ENCODE measurements around the gene INKA2. TPM values are rescaled to one million over a fixed set of nuclear protein-coding genes. Genes with fewer than 3 reads are reported as not detected.

Gene INKA2
- total and polyA plus RNA-seq, 4 donors, result 1.3 to 14.8 (median 11.7) TPM; not detected in 1

GRCh38 chr1:111707906-111708305 is 31.3 kb downstream of the INKA2 start:
- DNase-seq, result no peak
- Histone ChIP-seq H3K9me3 (ENCODE audit: control insufficient read depth, low read length) (no peaks in the 10 kb centered on the region), H3K36me3 (ENCODE audit: control insufficient read depth in 1 of 2, insufficient read depth in 2 of 2, low read length in 1 of 2) (no peaks in the 10 kb centered on the region), H3K27me3 (ENCODE audit: control insufficient read depth in 1 of 2, insufficient read depth in 2 of 2, low read length in 1 of 2) (no peaks in the 10 kb centered on the region), H3K4me1 (ENCODE audit: control insufficient read depth in 1 of 2, insufficient read depth in 2 of 2, low read length in 2 of 2) (no peaks in the 10 kb centered on the region), H3K27ac (ENCODE audit: low read depth in 1 of 2, low read length in 2 of 2) (no peak overlapping the region), H3K4me3 (ENCODE audit: low read length in 2 of 2) (no peak overlapping the region)
- intact Hi-C loops (cut with DNase I), result no loop called here
- ATAC-seq (ENCODE audit: low FRiP score), result no peak
- 75% methylated on average over 9 of the region's 9 CpGs for WGBS, 2 donors

GRCh38 chr1:111706921-111707320 is 32.3 kb downstream of the INKA2 start:
- ATAC-seq (ENCODE audit: low FRiP score), result no peak
- no peaks in the 10 kb centered on the region for H3K36me3 ChIP-seq (ENCODE audit: control insufficient read depth in 1 of 2, insufficient read depth in 2 of 2, low read length in 1 of 2)
- intact Hi-C loops (cut with DNase I), result no loop called here
- H3K27me3 ChIP-seq (ENCODE audit: control insufficient read depth in 1 of 2, insufficient read depth in 2 of 2, low read length in 1 of 2), result no peaks in the 10 kb centered on the region
- WGBS, 2 donors, result 51 to 56% methylated on average over 2 of the region's 2 CpGs
- no peaks in the 10 kb centered on the region for H3K9me3 ChIP-seq (ENCODE audit: control insufficient read depth, low read length)
- no peaks in the 10 kb centered on the region for H3K4me1 ChIP-seq (ENCODE audit: control insufficient read depth in 1 of 2, insufficient read depth in 2 of 2, low read length in 2 of 2)
- no peak overlapping the region for H3K4me3 ChIP-seq (ENCODE audit: low read length in 2 of 2)
- H3K27ac ChIP-seq (ENCODE audit: low read depth in 1 of 2, low read length in 2 of 2), result no peak overlapping the region
- DNase-seq, result no peak

- DNase-seq, result no peak
- H3K36me3 ChIP-seq (ENCODE audit: control insufficient read depth in 1 of 2, insufficient read depth in 2 of 2, low read length in 1 of 2), result peaks cover 0 to 1% of the 10 kb centered on the region in 2 donors
- ATAC-seq (ENCODE audit: low FRiP score), result no peak
- WGBS, 2 donors, result 69 to 74% methylated on average over 3 of the region's 3 CpGs
- no peak overlapping the region for H3K4me3 ChIP-seq (ENCODE audit: low read length in 2 of 2)
- no peaks in the 10 kb centered on the region for H3K9me3 ChIP-seq (ENCODE audit: control insufficient read depth, low read length)
- H3K4me1 ChIP-seq (ENCODE audit: control insufficient read depth in 1 of 2, insufficient read depth in 2 of 2, low read length in 2 of 2), result no peaks in the 10 kb centered on the region
- intact Hi-C loops (cut with DNase I), result no loop called here
- no peaks in the 10 kb centered on the region for H3K27me3 ChIP-seq (ENCODE audit: control insufficient read depth in 1 of 2, insufficient read depth in 2 of 2, low read length in 1 of 2)
- no peak overlapping the region for H3K27ac ChIP-seq (ENCODE audit: low read depth in 1 of 2, low read length in 2 of 2)
These were observed 33.4 kb downstream of the INKA2 start for GRCh38 chr1:111705841-111706240.

- DNase-seq (no peak), ATAC-seq (ENCODE audit: low FRiP score) (no peak)
- H3K4me3 ChIP-seq (ENCODE audit: low read length in 2 of 2), result no peak overlapping the region
- H3K9me3 ChIP-seq (ENCODE audit: control insufficient read depth, low read length), result no peaks in the 10 kb centered on the region
- peaks cover 0 to 1% of the 10 kb centered on the region in 2 donors for H3K36me3 ChIP-seq (ENCODE audit: control insufficient read depth in 1 of 2, insufficient read depth in 2 of 2, low read length in 1 of 2)
- no peak overlapping the region for H3K27ac ChIP-seq (ENCODE audit: low read depth in 1 of 2, low read length in 2 of 2)
- no peaks in the 10 kb centered on the region for H3K4me1 ChIP-seq (ENCODE audit: control insufficient read depth in 1 of 2, insufficient read depth in 2 of 2, low read length in 2 of 2)
- H3K27me3 ChIP-seq (ENCODE audit: control insufficient read depth in 1 of 2, insufficient read depth in 2 of 2, low read length in 1 of 2), result no peaks in the 10 kb centered on the region
- intact Hi-C loops (cut with DNase I), result no loop called here
These were observed 34.4 kb downstream of the INKA2 start for GRCh38 chr1:111704776-111705175.

GRCh38 chr1:111704240-111704639 is 35.0 kb downstream of the INKA2 start:
- 77% methylated on average over 2 of the region's 2 CpGs for WGBS, 2 donors
- no peak for ATAC-seq (ENCODE audit: low FRiP score)
- Histone ChIP-seq H3K27ac (ENCODE audit: low read depth in 1 of 2, low read length in 2 of 2) (no peak overlapping the region), H3K27me3 (ENCODE audit: control insufficient read depth in 1 of 2, insufficient read depth in 2 of 2, low read length in 1 of 2) (no peaks in the 10 kb centered on the region), H3K9me3 (ENCODE audit: control insufficient read depth, low read length) (no peaks in the 10 kb centered on the region), H3K4me1 (ENCODE audit: control insufficient read depth in 1 of 2, insufficient read depth in 2 of 2, low read length in 2 of 2) (no peaks in the 10 kb centered on the region), H3K4me3 (ENCODE audit: low read length in 2 of 2) (no peak overlapping the region), H3K36me3 (ENCODE audit: control insufficient read depth in 1 of 2, insufficient read depth in 2 of 2, low read length in 1 of 2) (peaks cover 0 to 3% of the 10 kb centered on the region in 2 donors)
- DNase-seq, result no peak
- intact Hi-C loops (cut with DNase I), result no loop called here

- Histone ChIP-seq H3K36me3 (ENCODE audit: control insufficient read depth in 1 of 2, insufficient read depth in 2 of 2, low read length in 1 of 2) (peaks cover 3 to 7% of the 10 kb centered on the region in 2 donors), H3K9me3 (ENCODE audit: control insufficient read depth, low read length) (no peaks in the 10 kb centered on the region), H3K4me3 (ENCODE audit: low read length in 2 of 2) (no peak overlapping the region), H3K27me3 (ENCODE audit: control insufficient read depth in 1 of 2, insufficient read depth in 2 of 2, low read length in 1 of 2) (no peaks in the 10 kb centered on the region), H3K4me1 (ENCODE audit: control insufficient read depth in 1 of 2, insufficient read depth in 2 of 2, low read length in 2 of 2) (no peaks in the 10 kb centered on the region), H3K27ac (ENCODE audit: low read depth in 1 of 2, low read length in 2 of 2) (no peak overlapping the region)
- 91 to 93% methylated on average over 5 of the region's 5 CpGs for WGBS, 2 donors
- no peak for ATAC-seq (ENCODE audit: low FRiP score)
- intact Hi-C loops (cut with DNase I), result no loop called here
- no peak for DNase-seq
These were observed 36.6 kb downstream of the INKA2 start for GRCh38 chr1:111702504-111703050.

GRCh38 chr1:111699268-111699667 is 39.9 kb downstream of the INKA2 start:
- no peak overlapping the region for H3K4me3 ChIP-seq (ENCODE audit: low read length in 2 of 2)
- intact Hi-C loops (cut with DNase I), result no loop called here
- no peak for DNase-seq
- H3K27ac ChIP-seq (ENCODE audit: low read depth in 1 of 2, low read length in 2 of 2), result no peak overlapping the region
- no peaks in the 10 kb centered on the region for H3K9me3 ChIP-seq (ENCODE audit: control insufficient read depth, low read length)
- H3K27me3 ChIP-seq (ENCODE audit: control insufficient read depth in 1 of 2, insufficient read depth in 2 of 2, low read length in 1 of 2), result no peaks in the 10 kb centered on the region
- H3K4me1 ChIP-seq (ENCODE audit: control insufficient read depth in 1 of 2, insufficient read depth in 2 of 2, low read length in 2 of 2), result no peaks in the 10 kb centered on the region
- peaks cover 3 to 7% of the 10 kb centered on the region in 2 donors for H3K36me3 ChIP-seq (ENCODE audit: control insufficient read depth in 1 of 2, insufficient read depth in 2 of 2, low read length in 1 of 2)
- ATAC-seq (ENCODE audit: low FRiP score), result no peak

- no peak for ATAC-seq (ENCODE audit: low FRiP score)
- peaks cover 3 to 7% of the 10 kb centered on the region in 2 donors for H3K36me3 ChIP-seq (ENCODE audit: control insufficient read depth in 1 of 2, insufficient read depth in 2 of 2, low read length in 1 of 2)
- no peaks in the 10 kb centered on the region for H3K4me1 ChIP-seq (ENCODE audit: control insufficient read depth in 1 of 2, insufficient read depth in 2 of 2, low read length in 2 of 2)
- no peaks in the 10 kb centered on the region for H3K9me3 ChIP-seq (ENCODE audit: control insufficient read depth, low read length)
- H3K4me3 ChIP-seq (ENCODE audit: low read length in 2 of 2), result no peak overlapping the region
- H3K27me3 ChIP-seq (ENCODE audit: control insufficient read depth in 1 of 2, insufficient read depth in 2 of 2, low read length in 1 of 2), result no peaks in the 10 kb centered on the region
- intact Hi-C loops (cut with DNase I), result no loop called here
- no peak for DNase-seq
- H3K27ac ChIP-seq (ENCODE audit: low read depth in 1 of 2, low read length in 2 of 2), result no peak overlapping the region
These were observed 42.9 kb downstream of the INKA2 start for GRCh38 chr1:111696330-111696729.

- no peak overlapping the region for H3K4me3 ChIP-seq (ENCODE audit: low read length in 2 of 2)
- H3K27me3 ChIP-seq (ENCODE audit: control insufficient read depth in 1 of 2, insufficient read depth in 2 of 2, low read length in 1 of 2), result no peaks in the 10 kb centered on the region
- no peaks in the 10 kb centered on the region for H3K4me1 ChIP-seq (ENCODE audit: control insufficient read depth in 1 of 2, insufficient read depth in 2 of 2, low read length in 2 of 2)
- WGBS, 2 donors, result 82 to 91% methylated on average over 1 of the region's 1 CpG
- DNase-seq (no peak), ATAC-seq (ENCODE audit: low FRiP score) (no peak)
- peaks cover 2 to 7% of the 10 kb centered on the region in 2 donors for H3K36me3 ChIP-seq (ENCODE audit: control insufficient read depth in 1 of 2, insufficient read depth in 2 of 2, low read length in 1 of 2)
- intact Hi-C loops (cut with DNase I), result no loop called here
- no peak overlapping the region for H3K27ac ChIP-seq (ENCODE audit: low read depth in 1 of 2, low read length in 2 of 2)
- H3K9me3 ChIP-seq (ENCODE audit: control insufficient read depth, low read length), result no peaks in the 10 kb centered on the region
These were observed 43.4 kb downstream of the INKA2 start for GRCh38 chr1:111695801-111696200.
